Measurements from ENCODE around the gene LPA.

The LPA gene

GRCh38 chr6:160505970-160506369 lies 158.1 kb downstream of the LPA start:
- no peak for TF ChIP-seq CTCF (IDR thresholded peaks at IDR 0.05; ENCODE audit: low read depth, low read length)
- no peak overlapping the region for H3K4me3 ChIP-seq (ENCODE audit: low read depth, low read length)

- no peak for TF ChIP-seq CTCF (IDR thresholded peaks at IDR 0.05; ENCODE audit: low read depth, low read length)
- H3K4me3 ChIP-seq (ENCODE audit: low read depth, low read length) = no peak overlapping the region
Measured at GRCh38 chr6:160500639-160501038, 163.4 kb downstream of the LPA start.

GRCh38 chr6:160494576-160494975 lies 169.5 kb downstream of the LPA start:
- TF ChIP-seq CTCF (IDR thresholded peaks at IDR 0.05; ENCODE audit: low read depth, low read length) = no peak
- H3K4me3 ChIP-seq (ENCODE audit: low read depth, low read length) = no peak overlapping the region

- H3K4me3 ChIP-seq (ENCODE audit: low read depth, low read length) = no peak overlapping the region
- TF ChIP-seq CTCF (IDR thresholded peaks at IDR 0.05; ENCODE audit: low read depth, low read length) = no peak
Measured at GRCh38 chr6:160489091-160489490, 175.0 kb downstream of the LPA start.

- no peak for TF ChIP-seq CTCF (IDR thresholded peaks at IDR 0.05; ENCODE audit: low read depth, low read length)
- no peak overlapping the region for H3K4me3 ChIP-seq (ENCODE audit: low read depth, low read length)
Measured at GRCh38 chr6:160487116-160487515, 177.0 kb downstream of the LPA start.

Measured in WI38 (cell line).